ENCODE results near the gene GALNT10. TPM values are rescaled to one million over a fixed set of nuclear protein-coding genes. Genes with fewer than 3 reads are reported as not detected.

Gene GALNT10
- total RNA-seq, 1 donor from 2014 or later = 57.6 TPM

DNA sequence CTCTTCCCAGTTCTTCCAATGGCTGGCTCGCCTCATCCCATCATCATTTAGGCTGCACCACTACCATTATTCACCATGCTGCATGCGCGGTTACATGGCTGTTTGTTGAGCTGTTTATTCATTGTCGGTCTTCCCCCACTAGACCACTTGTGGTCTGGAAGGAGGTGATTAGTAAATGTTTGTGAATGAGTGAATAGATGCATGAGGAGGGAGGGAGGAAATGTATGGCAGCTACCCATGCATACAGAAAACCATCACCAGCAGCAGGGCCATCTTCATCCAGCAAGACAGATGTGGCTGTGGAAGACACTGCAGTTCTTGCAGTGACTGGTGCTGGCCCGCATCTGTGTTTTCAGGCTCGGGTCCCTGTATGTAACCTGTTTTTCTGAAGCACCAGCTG is 141.9 kb downstream of the GALNT10 start:
- no peak overlapping the region for H3K4me3 ChIP-seq
- no peaks in the 10 kb centered on the region for H3K27me3 ChIP-seq (ENCODE audit: low read depth)
- no peaks in the 10 kb centered on the region for H3K4me1 ChIP-seq
- no peaks in the 10 kb centered on the region for H3K9me3 ChIP-seq
- no peak overlapping the region for H3K27ac ChIP-seq
- intact Hi-C loops (cut with DNase I) = no loop called here
- no peak for DNase-seq
- TF ChIP-seq, protein P1, sequence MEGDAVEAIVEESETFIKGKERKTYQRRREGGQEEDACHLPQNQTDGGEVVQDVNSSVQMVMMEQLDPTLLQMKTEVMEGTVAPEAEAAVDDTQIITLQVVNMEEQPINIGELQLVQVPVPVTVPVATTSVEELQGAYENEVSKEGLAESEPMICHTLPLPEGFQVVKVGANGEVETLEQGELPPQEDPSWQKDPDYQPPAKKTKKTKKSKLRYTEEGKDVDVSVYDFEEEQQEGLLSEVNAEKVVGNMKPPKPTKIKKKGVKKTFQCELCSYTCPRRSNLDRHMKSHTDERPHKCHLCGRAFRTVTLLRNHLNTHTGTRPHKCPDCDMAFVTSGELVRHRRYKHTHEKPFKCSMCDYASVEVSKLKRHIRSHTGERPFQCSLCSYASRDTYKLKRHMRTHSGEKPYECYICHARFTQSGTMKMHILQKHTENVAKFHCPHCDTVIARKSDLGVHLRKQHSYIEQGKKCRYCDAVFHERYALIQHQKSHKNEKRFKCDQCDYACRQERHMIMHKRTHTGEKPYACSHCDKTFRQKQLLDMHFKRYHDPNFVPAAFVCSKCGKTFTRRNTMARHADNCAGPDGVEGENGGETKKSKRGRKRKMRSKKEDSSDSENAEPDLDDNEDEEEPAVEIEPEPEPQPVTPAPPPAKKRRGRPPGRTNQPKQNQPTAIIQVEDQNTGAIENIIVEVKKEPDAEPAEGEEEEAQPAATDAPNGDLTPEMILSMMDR (IDR thresholded peaks at IDR 0.05) = no peak
- peaks cover 61% of the 10 kb centered on the region for H3K36me3 ChIP-seq
- ATAC-seq = no peak

- Histone ChIP-seq H3K27me3 (ENCODE audit: low read depth) (no peaks in the 10 kb centered on the region), H3K9me3 (no peaks in the 10 kb centered on the region), H3K27ac (no peak overlapping the region), H3K4me3 (no peak overlapping the region), H3K36me3 (peaks cover 62% of the 10 kb centered on the region), H3K4me1 (no peaks in the 10 kb centered on the region)
- TF ChIP-seq, protein P1 (IDR thresholded peaks at IDR 0.05) = no peak
- no peak for DNase-seq
- intact Hi-C loops (cut with DNase I) = no loop called here
- ATAC-seq = no peak
These were observed 142.5 kb downstream of the GALNT10 start for GRCh38 chr5:154333016-154333415.

GRCh38 chr5:154334406-154335064 is 144.0 kb downstream of the GALNT10 start:
- DNase-seq (no peak), ATAC-seq (peak in 1 of 2 donors; percentile 65)
- intact Hi-C loops (cut with DNase I) = no loop called here
- Histone ChIP-seq H3K36me3 (peaks cover 70% of the 10 kb centered on the region), H3K4me1 (no peaks in the 10 kb centered on the region), H3K27ac (no peak overlapping the region), H3K27me3 (ENCODE audit: low read depth) (no peaks in the 10 kb centered on the region), H3K9me3 (no peaks in the 10 kb centered on the region), H3K4me3 (no peak overlapping the region)
- TF ChIP-seq, protein P1 (IDR thresholded peaks at IDR 0.05) = no peak

- Histone ChIP-seq H3K27ac (no peak overlapping the region), H3K4me1 (no peaks in the 10 kb centered on the region), H3K27me3 (ENCODE audit: low read depth) (no peaks in the 10 kb centered on the region), H3K36me3 (peaks cover 64% of the 10 kb centered on the region), H3K4me3 (no peak overlapping the region), H3K9me3 (no peaks in the 10 kb centered on the region)
- intact Hi-C loops (cut with DNase I) = no loop called here
- TF ChIP-seq, protein P1 (IDR thresholded peaks at IDR 0.05) = no peak
- no peak for DNase-seq
- no peak for ATAC-seq
These were observed 144.5 kb downstream of the GALNT10 start for GRCh38 chr5:154335065-154335448.

DNA sequence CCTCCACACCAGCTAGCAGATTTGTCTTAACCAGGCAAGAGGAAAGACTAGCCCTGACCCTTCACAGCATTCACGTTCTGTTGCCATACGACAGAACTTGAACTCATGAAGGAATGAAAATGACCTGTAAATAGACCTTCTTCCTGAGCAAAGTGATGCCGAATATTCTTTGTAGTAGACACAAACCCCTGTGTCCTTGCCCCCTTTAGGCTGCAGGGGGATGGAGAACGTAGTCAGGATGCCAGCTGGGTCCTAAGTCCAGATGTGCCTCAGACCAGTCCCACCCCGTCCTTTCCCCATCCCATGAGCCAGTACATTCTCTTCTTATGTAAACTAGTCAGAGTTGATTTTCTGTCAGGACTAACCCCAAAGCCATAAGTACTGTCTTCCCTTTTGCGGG is 151.1 kb downstream of the GALNT10 start:
- H3K27ac ChIP-seq = no peak overlapping the region
- no peak for DNase-seq
- H3K4me3 ChIP-seq = no peak overlapping the region
- H3K9me3 ChIP-seq = no peaks in the 10 kb centered on the region
- no peaks in the 10 kb centered on the region for H3K27me3 ChIP-seq (ENCODE audit: low read depth)
- intact Hi-C loops (cut with DNase I) = no loop called here
- H3K4me1 ChIP-seq = no peaks in the 10 kb centered on the region
- TF ChIP-seq, protein P1 (IDR thresholded peaks at IDR 0.05) = no peak
- peaks cover 18% of the 10 kb centered on the region for H3K36me3 ChIP-seq
- ATAC-seq = no peak

Measured in lower lobe of right lung (tissue), 2 donors.